ENCODE results near the gene ELOVL6.

The ELOVL6 gene

GRCh38 chr4:110137829-110138228, 60.6 kb downstream of the ELOVL6 start:
- no peak for TF ChIP-seq CTCF (IDR thresholded peaks at IDR 0.05; ENCODE audit: control insufficient read depth, extremely low read depth, insufficient read depth)
- H3K4me3 ChIP-seq (ENCODE audit: low read depth, low read length) = no peak overlapping the region
- DNase-seq (ENCODE audit: low read depth) = no peak

GRCh38 chr4:110135523-110135922, 62.9 kb downstream of the ELOVL6 start:
- no peak for TF ChIP-seq CTCF (IDR thresholded peaks at IDR 0.05; ENCODE audit: control insufficient read depth, extremely low read depth, insufficient read depth)
- no peak overlapping the region for H3K4me3 ChIP-seq (ENCODE audit: low read depth, low read length)
- no peak for DNase-seq (ENCODE audit: low read depth)

GRCh38 chr4:110135076-110135475, 63.3 kb downstream of the ELOVL6 start:
- no peak overlapping the region for H3K4me3 ChIP-seq (ENCODE audit: low read depth, low read length)
- TF ChIP-seq CTCF (IDR thresholded peaks at IDR 0.05; ENCODE audit: control insufficient read depth, extremely low read depth, insufficient read depth) = no peak
- no peak for DNase-seq (ENCODE audit: low read depth)

GRCh38 chr4:110134269-110134869, 64.0 kb downstream of the ELOVL6 start:
- DNase-seq (ENCODE audit: low read depth) = no peak
- no peak for TF ChIP-seq CTCF (IDR thresholded peaks at IDR 0.05; ENCODE audit: control insufficient read depth, extremely low read depth, insufficient read depth)
- no peak overlapping the region for H3K4me3 ChIP-seq (ENCODE audit: low read depth, low read length)

- no peak overlapping the region for H3K4me3 ChIP-seq (ENCODE audit: low read depth, low read length)
- peak; percentile 37 for DNase-seq (ENCODE audit: low read depth)
- no peak for TF ChIP-seq CTCF (IDR thresholded peaks at IDR 0.05; ENCODE audit: control insufficient read depth, extremely low read depth, insufficient read depth)
These were observed 65.3 kb downstream of the ELOVL6 start for GRCh38 chr4:110132816-110133719.

GRCh38 chr4:110131916-110132315, 66.5 kb downstream of the ELOVL6 start:
- TF ChIP-seq CTCF (IDR thresholded peaks at IDR 0.05; ENCODE audit: control insufficient read depth, extremely low read depth, insufficient read depth) = no peak
- H3K4me3 ChIP-seq (ENCODE audit: low read depth, low read length) = no peak overlapping the region
- no peak for DNase-seq (ENCODE audit: low read depth)

Data from LNCaP clone FGC (cell line).